GM23338 (cell line): ENCODE data around the gene NOXA1. TPM values are rescaled to one million over a fixed set of nuclear protein-coding genes. Genes with fewer than 3 reads are reported as not detected.

ENCODE experiments used
- ATAC-seq: fragments of 200-7000 bp; cut with Tn5 transposase; 3 replicates; pipeline ENCODE4 v1.9.1; 2020
- DNase-seq: peaks from one replicate; pipeline ENCODE4 v3.0.0-alpha.2; 2015; ENCODE audit warnings: low spot score
- H2AFZ ChIP-seq: fragments of 200-600 bp; sonication (generic); 2 replicates; pipeline ENCODE4 v1.8.0; 2016; ENCODE audit warnings: antibody characterized with exemption, mild to moderate bottlenecking, moderate library complexity
- H3F3A ChIP-seq: fragments of 200-600 bp; sonication (generic); replicated peaks from 2 replicates; pipeline ENCODE4 v1.8.0; 2017; ENCODE audit warnings: antibody characterized with exemption, mixed run types, low read depth
- H3K27ac ChIP-seq: fragments of 200-600 bp; sonication (generic); 2 replicates; pipeline ENCODE4 v1.6.1; 2016; ENCODE audit warnings: low read depth
- H3K27me3 ChIP-seq: fragments of 200-600 bp; sonication (generic); 2 replicates; pipeline ENCODE4 v1.8.0; 2016; ENCODE audit warnings: mild to moderate bottlenecking, mixed run types, moderate library complexity; ENCODE audit not compliant: insufficient read depth
- H3K36me3 ChIP-seq: fragments of 200-600 bp; sonication (generic); 2 replicates; pipeline ENCODE4 v1.8.0; 2016; ENCODE audit warnings: mild to moderate bottlenecking; ENCODE audit not compliant: insufficient read depth
- H3K4me1 ChIP-seq: fragments of 200-600 bp; sonication (generic); 2 replicates; pipeline ENCODE4 v1.8.0; 2016; ENCODE audit warnings: mild to moderate bottlenecking, moderate library complexity; ENCODE audit not compliant: insufficient read depth
- H3K4me2 ChIP-seq: fragments of 200-600 bp; sonication (generic); 2 replicates; pipeline ENCODE4 v1.7.1; 2017; ENCODE audit warnings: mixed run types
- H3K4me3 ChIP-seq: fragments of 200-600 bp; sonication (generic); 2 replicates; pipeline ENCODE4 v1.6.1; 2016; ENCODE audit warnings: mixed run types
- H3K79me2 ChIP-seq: fragments of 200-600 bp; sonication (generic); replicated peaks from 2 replicates; pipeline ENCODE4 v1.8.0; 2017; ENCODE audit warnings: mild to moderate bottlenecking; ENCODE audit not compliant: insufficient read depth
- H3K9me2 ChIP-seq: fragments of 200-600 bp; sonication (generic); 2 replicates; pipeline ENCODE4 v1.8.0; 2017; ENCODE audit not compliant: insufficient read depth
- H4K20me1 ChIP-seq: fragments of 200-600 bp; sonication (generic); replicated peaks from 2 replicates; pipeline ENCODE4 v1.8.0; 2017; ENCODE audit warnings: mild to moderate bottlenecking; ENCODE audit not compliant: insufficient read depth
- H3K27ac Mint-ChIP-seq: 2 replicates; pipeline ENCODE4 v1.8.0; 2020; ENCODE audit warnings: inconsistent platforms, mild to moderate bottlenecking, moderate library complexity, mixed read lengths
- H3K27me3 Mint-ChIP-seq: 3 replicates; pipeline ENCODE4 v1.8.0; 2022; ENCODE audit warnings: low read depth, mild to moderate bottlenecking, moderate library complexity, mixed read lengths, inconsistent platforms; ENCODE audit not compliant: insufficient read depth, poor library complexity
- H3K36me3 Mint-ChIP-seq: 3 replicates; pipeline ENCODE4 v1.8.0; 2021; ENCODE audit warnings: low read depth, mild to moderate bottlenecking, inconsistent platforms, moderate library complexity, mixed read lengths
- H3K4me1 Mint-ChIP-seq: 3 replicates; pipeline ENCODE4 v1.8.0; 2020; ENCODE audit warnings: mild to moderate bottlenecking, inconsistent platforms, mixed read lengths
- H3K4me3 Mint-ChIP-seq: 3 replicates; pipeline ENCODE4 v1.8.0; 2021; ENCODE audit warnings: moderate library complexity, mild to moderate bottlenecking, inconsistent platforms, mixed read lengths
- H3K9me3 Mint-ChIP-seq: 3 replicates; pipeline ENCODE4 v1.8.0; 2020; ENCODE audit warnings: moderate library complexity, mild to moderate bottlenecking, inconsistent platforms, mixed read lengths
- CREB1 ChIP-seq: fragments of 250-450 bp; sonication (Bioruptor Pico); IDR thresholded peaks from 2 replicates; pipeline ENCODE4 v1.5.0; 2020; ENCODE audit warnings: low read depth, mild to moderate bottlenecking, moderate library complexity
- ETS1 ChIP-seq: IDR thresholded peaks from 2 replicates; pipeline ENCODE4 v1.6.1; 2016; ENCODE audit warnings: antibody characterized with exemption
- EZH2 ChIP-seq: fragments of 200-600 bp; sonication (generic); IDR thresholded peaks from one replicate; pipeline ENCODE4 v1.8.0; 2017; ENCODE audit warnings: antibody characterized with exemption, mild to moderate bottlenecking, low read depth; ENCODE audit not compliant: unreplicated experiment
- JUNB ChIP-seq: IDR thresholded peaks from one replicate; pipeline ENCODE4 v1.6.1; 2016; ENCODE audit warnings: antibody characterized with exemption; ENCODE audit not compliant: unreplicated experiment
- NANOG ChIP-seq: IDR thresholded peaks from 2 replicates; pipeline ENCODE4 v1.6.1; 2016; ENCODE audit warnings: antibody characterized with exemption, borderline replicate concordance
- STAT1 ChIP-seq: IDR thresholded peaks from one replicate; pipeline ENCODE4 v1.6.1; 2016; ENCODE audit warnings: antibody characterized with exemption; ENCODE audit not compliant: unreplicated experiment
- ZNF114 ChIP-seq: fragments of 250-450 bp; sonication (Bioruptor Pico); IDR thresholded peaks from 2 replicates; pipeline ENCODE4 v1.5.0; 2020; ENCODE audit warnings: mild to moderate bottlenecking, moderate library complexity
- ZNF331 ChIP-seq: fragments of 250-450 bp; sonication (Bioruptor Pico); IDR thresholded peaks from 2 replicates; pipeline ENCODE4 v1.5.0; 2020; ENCODE audit warnings: low read depth, mild to moderate bottlenecking, moderate library complexity
- ZNF462 ChIP-seq: fragments of 250-450 bp; sonication (Bioruptor Pico); IDR thresholded peaks from 2 replicates; pipeline ENCODE4 v1.5.0; 2020; ENCODE audit warnings: mild to moderate bottlenecking, moderate library complexity
- polyA plus RNA-seq: library from polyadenylated mRNA; unstranded; fragments of >200 nt; fragmentation: Nextera tagmentation; extraction: Ambion mirVana; gene quantifications from 2 replicates; pipeline ENCODE4 v1.2.1, GENCODE V29; 2016
- total RNA-seq: library from RNA; depleted of rRNA; stranded (reverse); fragments of >200 nt; shearing (Covaris generic); gene quantifications from 2 replicates; pipeline ENCODE4 v1.2.3, GENCODE V29; 2014
- TF ChIP-seq, protein P1 (sequence below), 2 experiments: fragments of 200-600 bp in 1 of 2; sonication (generic) in 1 of 2; conservative IDR thresholded peaks; 2 replicates each; pipeline versions ENCODE4 v1.5.1 to v1.6.1; 2016 to 2017; ENCODE audit warnings: antibody characterized with exemption in 2 of 2, low read depth in 2 of 2, mild to moderate bottlenecking in 2 of 2, moderate library complexity in 1 of 2

NOXA1 gene
- total and polyA plus RNA-seq, 2 experiments from 2014 or later: 0.59 to 0.68 TPM

GRCh38 chr9:137411260-137411644 is 11.9 kb upstream of the NOXA1 start:
- H3K9me2 ChIP-seq: no peaks in the 10 kb centered on the region
- H3K27me3 ChIP-seq: no peaks in the 10 kb centered on the region
- no peak overlapping the region for H3K4me3 ChIP-seq
- DNase-seq (no peak), ATAC-seq (no peak)
- no peak overlapping the region for H3K4me3 Mint-ChIP-seq
- TF ChIP-seq EZH2: no peak
- no peak for TF ChIP-seq ETS1
- no peaks in the 10 kb centered on the region for H3K36me3 Mint-ChIP-seq
- H3K4me1 ChIP-seq: 0 out of 2 replicates have a peak, but pooled peaks cover 3% of the 10 kb centered on the region
- peaks cover under 1% of the 10 kb centered on the region for H4K20me1 ChIP-seq
- H3K4me2 ChIP-seq: no peak overlapping the region
- H3K36me3 ChIP-seq: no peaks in the 10 kb centered on the region
- H3F3A ChIP-seq: 0 out of 2 replicates have a peak, but pooled peaks cover 3% of the 10 kb centered on the region
- 0 out of 2 replicates have a peak, but pooled peaks cover 2% of the 10 kb centered on the region for H3K79me2 ChIP-seq
- no peaks in the 10 kb centered on the region for H3K9me3 Mint-ChIP-seq
- peaks cover 2% of the 10 kb centered on the region for H3K27me3 Mint-ChIP-seq
- no peaks in the 10 kb centered on the region; the same call in 1 of the 3 replicates for H3K4me1 Mint-ChIP-seq
- H3K27ac Mint-ChIP-seq: no peak overlapping the region
- no peak overlapping the region for H2AFZ ChIP-seq
- no peak overlapping the region for H3K27ac ChIP-seq

DNA sequence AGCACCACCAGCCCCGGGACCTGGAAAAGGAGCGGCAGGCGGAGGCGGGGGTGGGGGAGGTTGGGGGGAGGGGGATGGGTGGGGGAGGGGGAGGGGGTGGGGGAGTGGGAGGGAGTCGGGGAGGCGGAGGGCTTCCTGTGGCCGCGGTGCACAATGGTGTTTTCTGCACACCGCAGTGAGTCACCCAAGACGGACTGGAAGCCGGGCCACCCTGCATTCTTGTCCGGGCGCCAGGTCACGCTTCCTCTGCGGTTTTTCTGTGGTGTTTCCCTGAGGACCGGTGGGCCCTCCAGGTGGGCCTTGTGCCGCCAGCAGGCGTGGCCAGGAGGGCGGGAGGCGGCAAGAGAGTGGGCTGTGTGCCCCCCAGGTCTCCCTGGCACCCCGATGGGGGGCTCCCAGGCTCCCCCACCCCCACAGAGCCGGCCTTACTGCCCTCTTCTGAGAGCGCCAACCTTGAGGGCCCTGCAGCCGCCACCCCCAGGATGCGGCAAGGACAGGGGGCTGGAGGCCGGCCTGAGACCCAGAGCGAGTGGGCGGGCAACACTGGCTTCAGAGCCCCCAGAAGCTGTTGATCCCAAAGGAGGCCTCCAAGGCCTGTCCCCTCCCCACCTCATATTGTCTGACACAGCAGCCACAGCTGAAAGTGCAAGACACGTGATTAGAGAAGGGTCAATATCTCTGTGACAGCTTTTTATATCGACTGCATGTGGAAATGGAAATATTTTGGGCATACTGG is 11.4 kb upstream of the NOXA1 start:
- DNase-seq (no peak), ATAC-seq (no peak)
- no peak overlapping the region for H3K27ac Mint-ChIP-seq
- H3K4me2 ChIP-seq: no peak overlapping the region
- no peak overlapping the region for H2AFZ ChIP-seq
- 0 out of 2 replicates have a peak, but pooled peaks cover 3% of the 10 kb centered on the region for H3F3A ChIP-seq
- H3K4me1 ChIP-seq: 0 out of 2 replicates have a peak, but pooled peaks cover 3% of the 10 kb centered on the region
- no peaks in the 10 kb centered on the region for H3K27me3 ChIP-seq
- H3K4me3 ChIP-seq: no peak overlapping the region
- H3K4me3 Mint-ChIP-seq: no peak overlapping the region
- no peak overlapping the region for H3K27ac ChIP-seq
- no peaks in the 10 kb centered on the region for H3K9me2 ChIP-seq
- no peaks in the 10 kb centered on the region for H3K36me3 Mint-ChIP-seq
- H3K27me3 Mint-ChIP-seq: peaks cover 2% of the 10 kb centered on the region
- H3K79me2 ChIP-seq: 0 out of 2 replicates have a peak, but pooled peaks cover 2% of the 10 kb centered on the region
- no peaks in the 10 kb centered on the region; the same call in none of the 2 replicates for H4K20me1 ChIP-seq
- H3K9me3 Mint-ChIP-seq: no peaks in the 10 kb centered on the region
- H3K4me1 Mint-ChIP-seq: no peaks in the 10 kb centered on the region; the same call in 1 of the 3 replicates
- H3K36me3 ChIP-seq: no peaks in the 10 kb centered on the region
- TF ChIP-seq ZNF462 (CRISPR knock-in tag): no peak
- TF ChIP-seq, protein P1, sequence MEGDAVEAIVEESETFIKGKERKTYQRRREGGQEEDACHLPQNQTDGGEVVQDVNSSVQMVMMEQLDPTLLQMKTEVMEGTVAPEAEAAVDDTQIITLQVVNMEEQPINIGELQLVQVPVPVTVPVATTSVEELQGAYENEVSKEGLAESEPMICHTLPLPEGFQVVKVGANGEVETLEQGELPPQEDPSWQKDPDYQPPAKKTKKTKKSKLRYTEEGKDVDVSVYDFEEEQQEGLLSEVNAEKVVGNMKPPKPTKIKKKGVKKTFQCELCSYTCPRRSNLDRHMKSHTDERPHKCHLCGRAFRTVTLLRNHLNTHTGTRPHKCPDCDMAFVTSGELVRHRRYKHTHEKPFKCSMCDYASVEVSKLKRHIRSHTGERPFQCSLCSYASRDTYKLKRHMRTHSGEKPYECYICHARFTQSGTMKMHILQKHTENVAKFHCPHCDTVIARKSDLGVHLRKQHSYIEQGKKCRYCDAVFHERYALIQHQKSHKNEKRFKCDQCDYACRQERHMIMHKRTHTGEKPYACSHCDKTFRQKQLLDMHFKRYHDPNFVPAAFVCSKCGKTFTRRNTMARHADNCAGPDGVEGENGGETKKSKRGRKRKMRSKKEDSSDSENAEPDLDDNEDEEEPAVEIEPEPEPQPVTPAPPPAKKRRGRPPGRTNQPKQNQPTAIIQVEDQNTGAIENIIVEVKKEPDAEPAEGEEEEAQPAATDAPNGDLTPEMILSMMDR (conservative IDR thresholded peaks at IDR 0.05; ENCODE audit: low read depth in 2 of 2): no peak
- TF ChIP-seq ETS1: no peak
- TF ChIP-seq ZNF114: no peak
- no peak for TF ChIP-seq NANOG
- no peak for TF ChIP-seq CREB1
- no peak for TF ChIP-seq JUNB
- TF ChIP-seq ZNF331 (CRISPR knock-in tag): no peak
- no peak for TF ChIP-seq EZH2
- TF ChIP-seq STAT1: no peak
